Fibroblast of lung (primary cell): Measurements from ENCODE around the gene KCMF1. TPM values are rescaled to one million over a fixed set of nuclear protein-coding genes. Genes with fewer than 3 reads are reported as not detected.

Source experiments
- DNase-seq, 2 donors: peaks; one replicate each; pipeline versions ENCODE4 v3.0.0 to v3.0.0-alpha.2; 2010; ENCODE audit warnings: low read depth in 2 of 2
- H2AFZ ChIP-seq: 2 replicates; pipeline ENCODE4 v1.5.1; 2012; ENCODE audit warnings: low read length, control low read depth, inconsistent platforms
- H3K27ac ChIP-seq: 2 replicates; pipeline ENCODE4 v1.5.1; 2011; ENCODE audit warnings: low read length, control low read depth; ENCODE audit not compliant: insufficient read depth
- H3K27me3 ChIP-seq: 2 replicates; pipeline ENCODE4 v1.5.1; 2011; ENCODE audit warnings: mild to moderate bottlenecking, low read length; ENCODE audit not compliant: control insufficient read depth, insufficient read depth
- H3K36me3 ChIP-seq: 2 replicates; pipeline ENCODE4 v1.5.1; 2011; ENCODE audit warnings: low read length; ENCODE audit not compliant: control insufficient read depth, insufficient read depth
- H3K4me1 ChIP-seq: 2 replicates; pipeline ENCODE4 v1.5.1; 2011; ENCODE audit warnings: low read length; ENCODE audit not compliant: control insufficient read depth, insufficient read depth; ENCODE audit errors: extremely low read depth
- H3K4me2 ChIP-seq: 2 replicates; pipeline ENCODE4 v1.5.1; 2011; ENCODE audit warnings: low read length, control low read depth; ENCODE audit not compliant: insufficient read depth; ENCODE audit errors: extremely low read depth
- H3K4me3 ChIP-seq, 4 experiments: fragments of 200-600 bp in 1 of 4; sonication (generic) in 1 of 4; replicated peaks in 1 of 4; 2 replicates each; pipeline ENCODE4 v1.5.1; 2011 to 2016; ENCODE audit warnings: low read length in 4 of 4, low read depth in 3 of 4, mild to moderate bottlenecking in 3 of 4, control low read depth in 2 of 4, inconsistent platforms in 1 of 4, mixed read lengths in 1 of 4; ENCODE audit not compliant: insufficient read depth in 1 of 4; ENCODE audit errors: control extremely low read depth in 1 of 4
- H3K79me2 ChIP-seq: 2 replicates; pipeline ENCODE4 v1.5.1; 2012; ENCODE audit warnings: mild to moderate bottlenecking, low read length, inconsistent platforms; ENCODE audit not compliant: control insufficient read depth, insufficient read depth
- H3K9ac ChIP-seq: 2 replicates; pipeline ENCODE4 v1.5.1; 2011; ENCODE audit warnings: mild to moderate bottlenecking, low read length, control low read depth; ENCODE audit not compliant: insufficient read depth
- H3K9me3 ChIP-seq: 2 replicates; pipeline ENCODE4 v1.5.1; 2012; ENCODE audit warnings: low read depth, low read length; ENCODE audit not compliant: control insufficient read depth, insufficient read depth
- H4K20me1 ChIP-seq: 2 replicates; pipeline ENCODE4 v1.5.1; 2011; ENCODE audit warnings: low read length; ENCODE audit not compliant: control insufficient read depth, insufficient read depth; ENCODE audit errors: extremely low read depth
- CTCF ChIP-seq, 2 donors: IDR thresholded peaks in 1 of 2; conservative IDR thresholded peaks in 1 of 2; 1 replicate in 1 of 2; 2 replicates in 1 of 2; pipeline ENCODE4 v1.5.1; 2011 to 2012; ENCODE audit warnings: low read length in 2 of 2, control low read depth in 1 of 2, inconsistent platforms in 1 of 2, low read depth in 1 of 2, mild to moderate bottlenecking in 1 of 2
- EZH2 ChIP-seq: IDR thresholded peaks from 2 replicates; pipeline ENCODE4 v1.5.1; 2012; ENCODE audit warnings: low read length, control low read depth, mild to moderate bottlenecking; ENCODE audit errors: missing control alignments
- polyA plus RNA-seq, 2 donors: library from polyadenylated mRNA; depleted of rRNA in 1 of 2; stranded (reverse) in 1 of 2; unstranded in 1 of 2; fragments of >200 nt; gene quantifications; 2 replicates each; pipeline ENCODE4 v1.2.1, GENCODE V29; 2011 to 2012; ENCODE audit warnings: missing spikeins in 1 of 2
- total RNA-seq: library from RNA; depleted of rRNA; stranded (reverse); fragments of >200 nt; gene quantifications from 2 replicates; pipeline ENCODE4 v1.2.1, GENCODE V29; 2014

Gene KCMF1
- total and polyA plus RNA-seq, 2 donors (not counting 1 experiment from before 2014, with no cell fraction given) = 61.8 to 120 TPM

GRCh38 chr2:85064927-85065577, 94.1 kb downstream of the KCMF1 start:
- H3K9ac ChIP-seq = no peak overlapping the region
- no peak for TF ChIP-seq EZH2
- no peaks in the 10 kb centered on the region for H3K9me3 ChIP-seq
- H3K4me2 ChIP-seq = no peak overlapping the region
- H4K20me1 ChIP-seq = no peaks in the 10 kb centered on the region
- no peaks in the 10 kb centered on the region for H3K4me1 ChIP-seq
- peaks cover 7% of the 10 kb centered on the region for H3K27me3 ChIP-seq
- H3K27ac ChIP-seq = no peak overlapping the region
- H3K4me3 ChIP-seq = no peak overlapping the region
- no peaks in the 10 kb centered on the region for H3K79me2 ChIP-seq
- H2AFZ ChIP-seq = no peak overlapping the region
- no peaks in the 10 kb centered on the region for H3K36me3 ChIP-seq
- no peak for DNase-seq

- Histone ChIP-seq H3K27ac (no peak overlapping the region), H3K79me2 (no peaks in the 10 kb centered on the region), H3K36me3 (no peaks in the 10 kb centered on the region), H3K4me1 (no peaks in the 10 kb centered on the region), H3K27me3 (peaks cover 7% of the 10 kb centered on the region), H4K20me1 (no peaks in the 10 kb centered on the region), H3K9ac (no peak overlapping the region), H3K9me3 (no peaks in the 10 kb centered on the region), H3K4me2 (peak overlapping the region; percentile 86), H3K4me3 (no peak overlapping the region), H2AFZ (no peak overlapping the region)
- TF ChIP-seq CTCF (conservative IDR thresholded peaks at IDR 0.05 in 1 of 2, IDR thresholded peaks at IDR 0.05 in 1 of 2; ENCODE audit: low read depth in 1 of 2, low read length in 2 of 2) = no peak
- no peak for TF ChIP-seq EZH2
- no peak for DNase-seq
Observed at GRCh38 chr2:85066006-85066740, 95.2 kb downstream of the KCMF1 start.

- Histone ChIP-seq H3K9me3 (no peaks in the 10 kb centered on the region), H3K79me2 (no peaks in the 10 kb centered on the region), H3K4me3 (peak overlapping the region in 2 of 4 experiments; percentile 35 to 43), H4K20me1 (no peaks in the 10 kb centered on the region), H3K27ac (no peak overlapping the region), H3K27me3 (peaks cover 5% of the 10 kb centered on the region), H3K4me1 (no peaks in the 10 kb centered on the region), H3K9ac (no peak overlapping the region), H3K36me3 (no peaks in the 10 kb centered on the region), H2AFZ (peak overlapping the region; percentile 64), H3K4me2 (peak overlapping the region; percentile 86)
- DNase-seq = peak; percentile 73 to 88
- TF ChIP-seq EZH2 (no peak), CTCF (conservative IDR thresholded peaks at IDR 0.05 in 1 of 2, IDR thresholded peaks at IDR 0.05 in 1 of 2; ENCODE audit: low read depth in 1 of 2, low read length in 2 of 2) (peak; percentile 82 to 89)
Observed at GRCh38 chr2:85066874-85067351, 96.0 kb downstream of the KCMF1 start.
